Muscle layer of colon (tissue), 2 donors: Measurements from ENCODE around the gene CCDC88B.

Source experiments
- H3K27ac ChIP-seq: one replicate; pipeline ENCODE4 v1.7.0; 2013; ENCODE audit warnings: low read depth, mild to moderate bottlenecking, low read length, moderate library complexity
- H3K27me3 ChIP-seq, 2 donors: one replicate each; pipeline ENCODE4 v1.7.0; 2013; ENCODE audit warnings: low read length in 2 of 2, mild to moderate bottlenecking in 2 of 2; ENCODE audit not compliant: insufficient read depth in 2 of 2, control insufficient read depth in 1 of 2
- H3K36me3 ChIP-seq: one replicate; pipeline ENCODE4 v1.7.0; 2013; ENCODE audit warnings: mild to moderate bottlenecking, low read length; ENCODE audit not compliant: insufficient read depth
- H3K4me1 ChIP-seq: one replicate; pipeline ENCODE4 v1.7.0; 2013; ENCODE audit warnings: mild to moderate bottlenecking, low read length; ENCODE audit not compliant: insufficient read depth
- H3K4me3 ChIP-seq, 2 donors: one replicate each; pipeline ENCODE4 v1.7.0; 2013; ENCODE audit warnings: low read length in 2 of 2, low read depth in 1 of 2, mild to moderate bottlenecking in 1 of 2, moderate library complexity in 1 of 2
- H3K9ac ChIP-seq: one replicate; pipeline ENCODE4 v1.7.0; 2013; ENCODE audit warnings: low read length
- H3K9me3 ChIP-seq: one replicate; pipeline ENCODE4 v1.7.0; 2013; ENCODE audit warnings: mild to moderate bottlenecking, low read length
- donor health status: abdominal sarcoma.
- donor health status: Adenocarcinoma of cecum.

CCDC88B gene

DNA sequence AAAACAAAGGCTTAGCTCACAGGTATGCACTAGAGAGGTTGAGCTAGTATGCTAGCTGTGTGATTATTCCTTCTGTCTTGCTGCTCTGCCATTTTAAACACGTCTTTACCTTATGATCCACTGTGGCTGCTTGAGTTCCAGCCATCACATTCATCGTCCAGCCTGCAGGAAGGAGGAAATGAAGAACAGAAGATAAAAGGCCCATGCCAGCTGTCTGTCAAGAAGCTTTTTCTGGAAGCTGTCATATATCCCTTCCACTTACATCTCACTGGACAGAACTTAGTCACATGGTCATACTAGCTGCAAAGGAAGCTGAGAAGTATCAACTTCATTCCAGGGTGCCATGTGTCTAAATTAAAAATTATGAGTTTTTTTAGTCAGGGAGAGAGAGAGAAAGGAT, 12.6 kb upstream of the CCDC88B start:
- Histone ChIP-seq H3K36me3 (no peaks in the 10 kb centered on the region), H3K4me3 (no peak overlapping the region), H3K27ac (no peak overlapping the region), H3K9me3 (no peaks in the 10 kb centered on the region), H3K27me3 (no peaks in the 10 kb centered on the region), H3K4me1 (no peaks in the 10 kb centered on the region), H3K9ac (no peak overlapping the region)

DNA sequence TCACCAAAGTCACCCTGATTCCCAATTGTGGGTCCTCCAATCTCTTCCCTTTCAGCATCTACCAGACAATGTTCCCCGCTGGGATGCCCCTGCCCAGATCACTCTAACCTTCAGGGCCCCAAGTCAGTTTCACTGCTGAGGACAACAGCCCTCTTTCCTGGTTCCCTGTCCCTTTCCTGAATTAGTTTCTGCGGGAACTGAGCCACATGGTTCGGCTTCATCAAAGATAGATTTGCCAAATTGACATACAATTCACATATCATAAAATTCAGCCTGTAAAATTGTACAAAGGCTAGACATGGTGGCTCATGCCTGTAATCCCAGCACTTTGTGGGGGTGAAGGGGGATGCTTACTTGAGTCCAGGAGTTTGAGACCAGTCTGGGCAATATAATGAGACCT, 12.0 kb upstream of the CCDC88B start:
- H3K9ac ChIP-seq = no peak overlapping the region

DNA sequence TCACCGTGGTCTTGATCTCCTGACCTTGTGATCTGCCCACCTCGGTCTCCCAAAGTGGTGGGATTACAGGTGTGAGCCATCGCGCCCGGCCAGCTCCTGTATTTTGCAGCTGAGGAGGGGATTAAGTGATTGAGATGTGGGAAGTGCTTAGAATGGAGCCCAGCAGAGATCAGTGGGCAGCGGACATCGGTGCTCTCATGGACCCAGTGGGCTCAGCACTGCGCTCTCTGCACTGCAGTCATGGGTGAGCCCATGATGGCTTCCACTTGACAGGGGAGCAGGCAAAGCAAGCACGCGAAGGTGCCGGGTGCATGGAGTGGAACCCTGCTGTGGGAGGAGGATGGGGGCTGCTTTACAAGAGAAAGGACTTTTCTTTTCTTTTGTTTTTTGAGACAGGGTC, 9.1 kb upstream of the CCDC88B start:
- Histone ChIP-seq H3K27ac (no peak overlapping the region), H3K27me3 (no peaks in the 10 kb centered on the region), H3K4me1 (no peaks in the 10 kb centered on the region)

More for the DNA sequence above, 12.0 kb upstream of the CCDC88B start:
- Histone ChIP-seq H3K27me3 (no peaks in the 10 kb centered on the region), H3K4me1 (no peaks in the 10 kb centered on the region), H3K9me3 (no peaks in the 10 kb centered on the region), H3K36me3 (no peaks in the 10 kb centered on the region), H3K27ac (no peak overlapping the region), H3K4me3 (no peak overlapping the region)

DNA sequence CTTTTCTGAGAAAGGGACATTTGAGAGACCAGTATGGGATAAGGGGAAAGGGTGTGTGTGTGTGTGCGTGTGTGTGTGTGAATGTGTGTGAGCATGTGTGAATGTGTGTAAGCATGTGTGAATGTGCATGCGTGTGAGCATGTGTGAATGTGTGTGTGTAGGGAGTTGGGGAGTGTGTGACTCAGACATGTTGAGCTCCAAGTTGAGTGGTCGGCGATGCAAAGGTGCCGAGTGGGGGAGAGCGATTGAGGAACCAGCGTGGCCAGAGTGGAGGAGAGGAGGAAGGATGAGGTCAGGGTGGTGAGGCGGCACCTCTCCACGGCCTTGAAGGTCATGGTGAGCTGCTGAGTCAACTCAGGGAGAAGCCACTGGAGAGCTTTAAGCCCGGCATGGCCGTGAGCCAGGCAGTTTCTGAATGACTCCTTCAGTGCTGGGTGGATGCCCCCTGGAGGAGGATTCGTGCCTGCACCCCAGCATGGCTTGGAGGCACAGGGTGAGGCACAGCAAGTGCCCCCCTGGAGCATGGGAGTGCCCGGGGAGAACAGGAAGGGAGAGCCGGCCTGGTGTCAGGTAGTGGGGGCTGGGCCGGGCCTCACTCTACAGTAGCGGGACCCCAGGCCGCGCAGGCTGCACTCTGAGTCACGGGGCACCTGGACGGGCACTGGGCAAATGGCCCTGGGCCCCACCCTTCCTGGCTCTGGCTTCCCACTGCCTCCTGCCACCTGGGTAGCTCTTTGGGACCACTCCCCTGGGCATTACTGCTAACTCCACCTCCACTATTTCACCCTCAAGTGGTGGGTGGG, 8.2 kb upstream of the CCDC88B start:
- no peak overlapping the region for H3K9ac ChIP-seq
- H3K36me3 ChIP-seq = no peaks in the 10 kb centered on the region
- H3K4me3 ChIP-seq = no peak overlapping the region
- H3K27ac ChIP-seq = no peak overlapping the region
- H3K9me3 ChIP-seq = no peaks in the 10 kb centered on the region
- no peaks in the 10 kb centered on the region for H3K27me3 ChIP-seq
- H3K4me1 ChIP-seq = no peaks in the 10 kb centered on the region

More for the DNA sequence above, 9.1 kb upstream of the CCDC88B start:
- H3K36me3 ChIP-seq = no peaks in the 10 kb centered on the region
- H3K4me3 ChIP-seq = no peak overlapping the region
- no peak overlapping the region for H3K9ac ChIP-seq
- H3K9me3 ChIP-seq = no peaks in the 10 kb centered on the region

DNA sequence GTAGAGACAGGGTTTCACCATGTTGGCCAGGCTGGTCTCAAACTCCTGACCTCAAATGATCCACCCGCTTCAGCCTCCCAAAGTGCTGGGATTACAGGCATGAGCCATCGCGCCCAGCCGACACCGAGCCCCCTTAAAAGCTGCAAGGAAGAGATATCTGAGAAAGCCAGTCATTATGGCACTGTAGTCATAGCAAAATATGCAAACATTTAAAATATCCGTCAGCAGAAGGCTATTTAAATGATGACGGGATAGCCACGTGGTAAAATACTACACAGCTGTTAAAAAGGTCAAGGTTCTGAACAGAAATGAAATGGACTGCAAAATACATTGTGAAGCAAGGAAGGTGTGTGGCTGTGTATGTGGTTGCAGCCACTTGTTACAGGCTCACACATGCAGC, 6.4 kb upstream of the CCDC88B start:
- H3K27ac ChIP-seq = no peak overlapping the region
- H3K4me3 ChIP-seq = no peak overlapping the region
- no peaks in the 10 kb centered on the region for H3K9me3 ChIP-seq
- no peaks in the 10 kb centered on the region for H3K4me1 ChIP-seq
- H3K9ac ChIP-seq = no peak overlapping the region
- no peaks in the 10 kb centered on the region for H3K36me3 ChIP-seq
- no peaks in the 10 kb centered on the region for H3K27me3 ChIP-seq

DNA sequence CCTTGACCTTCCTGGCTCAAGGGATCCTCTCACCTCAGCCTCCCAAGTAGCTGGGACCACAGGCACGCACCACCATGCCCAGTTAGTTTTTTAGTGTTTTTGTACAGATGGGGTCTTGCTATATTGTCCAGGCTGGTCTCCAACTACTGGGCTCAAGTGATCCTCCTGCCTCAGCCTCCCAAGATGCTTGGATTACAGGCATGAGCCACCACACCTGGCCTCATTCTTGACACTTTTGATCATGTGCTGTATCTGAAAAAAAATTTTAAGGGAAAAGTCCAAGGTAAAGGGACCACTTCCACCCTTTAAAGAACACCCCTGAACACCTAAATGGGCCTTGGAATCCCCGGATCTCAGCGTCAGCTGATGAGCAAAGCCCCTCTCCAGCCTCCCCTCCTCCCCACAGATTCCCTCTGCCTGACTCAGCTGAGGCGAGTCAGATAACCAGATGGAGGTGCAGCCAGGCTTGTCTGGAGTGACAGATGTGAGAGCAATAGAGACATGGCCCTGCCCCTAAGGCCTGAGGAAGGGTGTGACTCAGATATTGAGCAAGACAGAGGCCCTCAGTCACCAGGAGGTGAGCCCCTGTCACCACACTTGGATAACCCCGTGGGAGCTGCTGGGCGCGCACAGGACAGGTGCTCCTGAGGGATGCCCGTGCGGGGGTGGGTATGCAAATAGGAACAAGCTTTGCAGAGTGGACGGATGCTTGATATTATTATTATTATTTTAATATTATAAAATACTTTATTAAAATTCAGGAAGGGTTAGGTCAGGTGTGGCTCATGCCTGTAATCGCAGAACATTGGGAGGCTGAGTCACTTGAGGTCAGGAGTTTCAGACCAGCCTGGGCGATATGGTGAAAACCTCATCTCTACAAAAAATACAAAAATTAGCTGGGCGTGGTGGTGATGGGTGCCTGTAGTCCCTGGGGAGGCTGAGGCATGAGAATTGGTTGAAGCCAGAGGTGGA, 5.0 kb upstream of the CCDC88B start:
- Histone ChIP-seq H3K36me3 (no peaks in the 10 kb centered on the region), H3K27me3 (no peaks in the 10 kb centered on the region), H3K4me3 (no peak overlapping the region), H3K9me3 (no peaks in the 10 kb centered on the region), H3K9ac (no peak overlapping the region), H3K27ac (no peak overlapping the region), H3K4me1 (no peaks in the 10 kb centered on the region)

DNA sequence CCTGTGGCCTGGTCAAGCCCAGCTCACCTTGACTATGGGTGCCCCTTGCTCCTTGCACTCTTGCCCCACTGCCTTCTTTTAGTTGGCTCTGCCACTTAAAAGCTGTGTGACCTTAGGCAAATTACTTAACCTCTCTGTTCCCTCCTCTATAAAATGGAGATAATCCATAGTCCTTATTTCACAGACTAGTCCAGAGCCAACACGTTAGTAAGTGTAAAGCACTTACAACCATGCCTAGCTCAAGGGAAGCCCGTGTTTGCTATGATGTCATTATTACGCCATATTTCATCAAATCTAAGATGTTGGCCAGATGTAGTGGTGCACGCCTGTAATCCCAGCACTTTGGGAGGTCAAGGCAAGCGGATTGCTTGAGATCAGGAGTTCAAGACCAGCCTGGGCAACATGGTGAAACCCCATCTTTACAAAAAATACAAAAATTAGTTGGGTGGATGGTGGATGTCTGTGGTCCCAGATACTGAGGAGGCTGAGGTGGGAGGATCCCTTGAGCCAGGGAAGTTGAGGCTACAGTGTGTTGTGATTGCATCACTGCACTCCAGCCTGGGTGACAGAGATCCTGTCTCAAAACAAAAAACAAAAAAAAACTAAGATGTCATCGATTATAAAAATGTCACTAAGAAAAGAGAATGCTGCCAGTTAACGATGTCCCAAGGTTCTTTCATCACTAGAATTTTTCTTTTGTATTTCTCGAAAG, 2.3 kb upstream of the CCDC88B start:
- Histone ChIP-seq H3K4me3 (no peak overlapping the region), H3K27ac (no peak overlapping the region), H3K9ac (no peak overlapping the region), H3K9me3 (no peaks in the 10 kb centered on the region), H3K36me3 (no peaks in the 10 kb centered on the region), H3K27me3 (no peaks in the 10 kb centered on the region), H3K4me1 (peaks cover 7% of the 10 kb centered on the region)

DNA sequence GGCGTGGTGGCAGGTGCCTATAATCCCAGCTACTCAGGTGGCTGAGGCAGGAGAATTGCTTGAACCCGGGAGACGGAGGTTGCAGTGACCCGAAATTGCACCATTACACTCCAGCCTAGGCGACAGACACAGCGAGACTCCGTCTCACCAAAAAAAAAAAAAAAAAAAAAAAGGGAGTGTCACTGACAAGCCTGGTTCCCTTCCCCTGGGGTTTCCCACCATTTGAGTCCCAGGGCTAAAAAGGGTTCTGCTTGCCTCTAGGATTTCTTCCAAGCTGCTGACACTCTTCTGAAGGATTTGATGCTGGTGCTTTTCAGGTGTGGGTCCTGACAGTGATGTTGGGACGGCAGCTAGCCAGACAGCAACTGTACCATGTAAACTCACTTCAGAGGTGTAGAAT, 1.3 kb upstream of the CCDC88B start:
- Histone ChIP-seq H3K9me3 (no peaks in the 10 kb centered on the region), H3K36me3 (no peaks in the 10 kb centered on the region), H3K4me1 (peaks cover 12% of the 10 kb centered on the region), H3K27ac (no peak overlapping the region), H3K9ac (no peak overlapping the region), H3K27me3 (no peaks in the 10 kb centered on the region), H3K4me3 (no peak overlapping the region)

DNA sequence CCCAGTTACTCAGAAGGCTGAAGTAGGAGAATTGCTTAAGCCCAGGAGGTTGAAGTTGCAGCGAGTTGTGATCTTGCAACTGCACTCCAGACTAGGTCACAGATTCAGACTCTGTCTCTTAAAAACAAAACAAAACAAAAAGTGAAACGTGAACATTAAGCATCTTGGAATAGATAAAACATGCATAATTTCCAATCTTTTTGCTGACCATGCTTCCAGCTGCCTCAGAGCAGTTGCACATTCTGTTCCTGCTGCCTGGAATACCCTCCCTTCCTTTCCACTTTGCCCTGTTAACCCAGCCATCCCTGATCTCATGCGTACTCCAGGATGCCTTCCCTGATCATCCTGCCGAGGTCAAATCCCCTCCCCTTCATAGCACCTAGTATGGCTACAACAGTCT, 718 bp upstream of the CCDC88B start:
- H3K27ac ChIP-seq = no peak overlapping the region
- no peak overlapping the region for H3K9ac ChIP-seq

DNA sequence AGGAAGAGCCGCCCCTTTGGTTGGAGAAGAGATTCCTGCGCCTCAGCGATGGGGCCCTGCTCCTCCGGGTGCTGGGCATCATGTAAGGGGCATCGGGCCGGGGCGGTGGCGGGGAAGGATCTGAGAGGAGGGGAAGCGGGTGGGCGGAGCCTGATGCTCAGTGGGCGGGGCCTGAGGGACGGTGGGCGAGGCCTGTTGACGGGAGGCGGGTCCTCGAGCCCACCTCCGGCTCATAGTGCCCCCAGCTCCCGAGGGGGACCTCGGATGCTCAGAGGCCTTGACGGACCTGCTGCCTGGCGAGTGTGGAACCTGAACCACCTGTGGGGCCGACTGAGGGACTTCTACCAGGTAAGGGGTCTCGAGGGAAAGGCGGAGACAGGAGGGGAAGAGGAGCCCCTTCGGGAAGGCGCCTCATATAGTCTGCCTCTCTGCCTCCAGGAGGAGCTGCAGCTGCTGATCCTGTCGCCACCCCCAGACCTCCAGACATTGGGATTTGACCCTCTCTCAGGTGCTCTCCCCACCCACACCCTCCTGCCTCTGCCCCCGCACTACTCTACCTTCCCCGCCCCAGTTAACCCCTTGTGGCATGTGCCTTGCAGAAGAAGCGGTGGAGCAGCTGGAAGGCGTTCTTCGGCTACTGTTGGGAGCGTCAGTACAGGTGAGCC, 799 bp downstream of the CCDC88B start:
- peaks cover 12% of the 10 kb centered on the region for H3K4me1 ChIP-seq
- no peaks in the 10 kb centered on the region for H3K9me3 ChIP-seq
- no peak overlapping the region for H3K27ac ChIP-seq
- no peak overlapping the region for H3K4me3 ChIP-seq
- H3K36me3 ChIP-seq = no peaks in the 10 kb centered on the region
- no peak overlapping the region for H3K9ac ChIP-seq
- no peaks in the 10 kb centered on the region for H3K27me3 ChIP-seq

More for the DNA sequence above, 718 bp upstream of the CCDC88B start:
- Histone ChIP-seq H3K4me1 (peaks cover 12% of the 10 kb centered on the region), H3K36me3 (no peaks in the 10 kb centered on the region), H3K27me3 (no peaks in the 10 kb centered on the region), H3K4me3 (no peak overlapping the region), H3K9me3 (no peaks in the 10 kb centered on the region)

DNA sequence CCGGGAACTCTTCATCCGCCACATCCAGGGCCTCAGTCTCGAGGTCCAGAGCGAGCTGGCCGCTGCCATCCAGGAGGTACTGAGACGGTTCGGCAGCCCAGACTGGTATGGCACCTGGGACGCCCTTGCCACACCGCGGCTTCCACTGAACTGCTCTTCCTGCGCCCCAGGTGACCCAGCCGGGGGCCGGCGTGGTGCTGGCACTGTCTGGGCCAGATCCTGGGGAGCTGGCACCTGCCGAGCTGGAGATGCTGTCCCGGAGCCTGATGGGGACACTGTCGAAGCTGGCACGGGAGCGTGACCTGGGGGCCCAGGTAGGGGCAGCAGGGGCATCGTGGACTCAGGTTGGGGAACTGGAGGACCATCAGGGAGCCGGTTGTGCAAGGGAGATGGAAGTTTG, 1.4 kb downstream of the CCDC88B start:
- peaks cover 12% of the 10 kb centered on the region for H3K4me1 ChIP-seq
- no peaks in the 10 kb centered on the region for H3K27me3 ChIP-seq
- no peak overlapping the region for H3K9ac ChIP-seq
- H3K27ac ChIP-seq = no peak overlapping the region
- no peaks in the 10 kb centered on the region for H3K36me3 ChIP-seq
- H3K9me3 ChIP-seq = no peaks in the 10 kb centered on the region
- no peak overlapping the region for H3K4me3 ChIP-seq
